Ramos (cell line): Measurements from ENCODE around the gene GJA1.
"Not testable (repeated sequence)": the region's sequence is repeated elsewhere in the genome, so short reads cannot be mapped to it uniquely, and the experiment has no call there.

Experiments
- in situ Hi-C: fragments of 300-500 bp; cut with MboI; formaldehyde crosslinking; loops from one replicate; pipeline ENCODE4 v1.14.3; 2022; ENCODE audit warnings: low sequenced_read_pairs; ENCODE audit not compliant: unreplicated experiment

Gene GJA1

GRCh38 chr6:121435444-121436069 lies at the start of gene GJA1:
Gene GJA1 (plus strand): TSS chr6:121435646. CDS start chr6:121446848, 11,202 bp downstream.
- in situ Hi-C loops, result no loop called here

- in situ Hi-C loops, result not testable (repeated sequence)
Measured at GRCh38 chr6:121386551-121386950, 48.9 kb upstream of the GJA1 start.

- in situ Hi-C loops, result no loop called here
Measured at GRCh38 chr6:121389419-121389818, 46.0 kb upstream of the GJA1 start.

GRCh38 chr6:121393731-121394505 lies 41.5 kb upstream of the GJA1 start:
- in situ Hi-C loops, result no loop called here

GRCh38 chr6:121395736-121396135 lies 39.7 kb upstream of the GJA1 start:
- in situ Hi-C loops, result no loop called here

GRCh38 chr6:121397188-121397587 lies 38.3 kb upstream of the GJA1 start:
- in situ Hi-C loops, result not testable (repeated sequence)

GRCh38 chr6:121398127-121398526 lies 37.3 kb upstream of the GJA1 start:
- in situ Hi-C loops, result no loop called here

GRCh38 chr6:121399966-121400365 lies 35.5 kb upstream of the GJA1 start:
- in situ Hi-C loops, result no loop called here

- in situ Hi-C loops, result no loop called here
Measured at GRCh38 chr6:121403964-121404363, 31.5 kb upstream of the GJA1 start.

GRCh38 chr6:121405306-121405705 lies 30.1 kb upstream of the GJA1 start:
- in situ Hi-C loops, result no loop called here

GRCh38 chr6:121408321-121408720 lies 27.1 kb upstream of the GJA1 start:
- in situ Hi-C loops, result no loop called here

- in situ Hi-C loops, result no loop called here
Measured at GRCh38 chr6:121413879-121414278, 21.6 kb upstream of the GJA1 start.

GRCh38 chr6:121418346-121418745 lies 17.1 kb upstream of the GJA1 start:
- in situ Hi-C loops, result no loop called here

GRCh38 chr6:121426686-121427085 lies 8.8 kb upstream of the GJA1 start:
- in situ Hi-C loops, result no loop called here

GRCh38 chr6:121428872-121429756 lies 6.3 kb upstream of the GJA1 start:
- in situ Hi-C loops, result no loop called here

GRCh38 chr6:121430514-121431460 lies 4.7 kb upstream of the GJA1 start:
- in situ Hi-C loops, result no loop called here

GRCh38 chr6:121431776-121432175 lies 3.7 kb upstream of the GJA1 start:
- in situ Hi-C loops, result not testable (repeated sequence)

- in situ Hi-C loops, result no loop called here
Measured at GRCh38 chr6:121434037-121434770, 1.2 kb upstream of the GJA1 start.

GRCh38 chr6:121436274-121436857 lies 920 bp downstream of the GJA1 start:
- in situ Hi-C loops, result no loop called here
